Tibial nerve (tissue), 4 donors: ENCODE results near the gene CUL9. TPM values are rescaled to one million over a fixed set of nuclear protein-coding genes. Genes with fewer than 3 reads are reported as not detected.

Source experiments
- DNase-seq, 2 donors: peaks; one replicate each; pipeline ENCODE4 v3.0.0-alpha.2; 2019; ENCODE audit warnings: low spot score in 2 of 2
- H3K27ac ChIP-seq, 4 donors: fragments of 200-600 bp; sonication (generic) in 3 of 4; one replicate each; pipeline ENCODE4 v1.5.1; 2017 to 2019; ENCODE audit warnings: mild to moderate bottlenecking in 1 of 4
- H3K27me3 ChIP-seq, 2 donors: fragments of 200-600 bp; sonication (generic) in 1 of 2; one replicate each; pipeline versions ENCODE4 v1.5.1 to v1.6.0; 2017 to 2019
- H3K36me3 ChIP-seq, 3 donors: fragments of 200-600 bp; sonication (generic); one replicate each; pipeline ENCODE4 v1.5.1; 2018 to 2019
- H3K4me1 ChIP-seq, 4 donors: fragments of 200-600 bp; sonication (generic) in 3 of 4; one replicate each; pipeline ENCODE4 v1.5.1; 2017 to 2019
- H3K4me3 ChIP-seq, 4 donors: fragments of 200-600 bp; sonication (generic) in 3 of 4; one replicate each; pipeline ENCODE4 v1.5.1; 2017 to 2019; ENCODE audit warnings: mild to moderate bottlenecking in 1 of 4, moderate library complexity in 1 of 4
- H3K9me3 ChIP-seq, 4 donors: fragments of 200-600 bp; sonication (generic) in 3 of 4; one replicate each; pipeline ENCODE4 v1.5.1; 2017 to 2019
- EP300 ChIP-seq, 2 donors: sonication (generic); formaldehyde crosslinking; IDR thresholded peaks; one replicate each; pipeline ENCODE4 v1.6.1; 2017; ENCODE audit warnings: antibody characterized with exemption in 2 of 2, mild to moderate bottlenecking in 1 of 2
- POLR2A ChIP-seq, 2 donors: fragments of 450-650 bp; IDR thresholded peaks; one replicate each; pipeline ENCODE4 v1.6.1; 2017; ENCODE audit warnings: antibody characterized with exemption in 2 of 2, mild to moderate bottlenecking in 2 of 2, moderate library complexity in 2 of 2
- WGBS, 2 donors: methylation state at CpG; one replicate each; pipeline ENCODE4 v1.1.5; 2018; 5-methylcytosine and 5-hydroxymethylcytosine counted together
- total RNA-seq, 4 donors: library from RNA; depleted of rRNA; stranded (reverse); fragments of >200 nt; gene quantifications; one replicate each; pipeline ENCODE4 v1.1.0, GENCODE V29; 2016
- TF ChIP-seq, protein P1 (sequence below), 5 experiments: fragments of 200-600 bp in 3 of 5; fragments of 450-650 bp in 2 of 5; sonication (generic) in 3 of 5; IDR thresholded peaks; one replicate each; pipeline ENCODE4 v1.5.1; 2016 to 2019; ENCODE audit warnings: antibody characterized with exemption in 5 of 5, mild to moderate bottlenecking in 3 of 5, moderate library complexity in 2 of 5

CUL9 gene
- total RNA-seq, 4 donors from 2014 or later = 47.9 to 76.2 (median 49.3) TPM

GRCh38 chr6:43271103-43271815 is 89.3 kb downstream of the CUL9 start:
- Histone ChIP-seq H3K4me1 (peaks cover 0 to 39% (median 15%) of the 10 kb centered on the region in 4 donors), H3K4me3 (no peak overlapping the region), H3K9me3 (no peaks in the 10 kb centered on the region), H3K36me3 (no peaks in the 10 kb centered on the region), H3K27ac (peak overlapping the region in 1 of 4 donors; percentile 40), H3K27me3 (peaks cover 0 to 45% of the 10 kb centered on the region in 2 donors)
- no peak for DNase-seq
- TF ChIP-seq, protein P1, sequence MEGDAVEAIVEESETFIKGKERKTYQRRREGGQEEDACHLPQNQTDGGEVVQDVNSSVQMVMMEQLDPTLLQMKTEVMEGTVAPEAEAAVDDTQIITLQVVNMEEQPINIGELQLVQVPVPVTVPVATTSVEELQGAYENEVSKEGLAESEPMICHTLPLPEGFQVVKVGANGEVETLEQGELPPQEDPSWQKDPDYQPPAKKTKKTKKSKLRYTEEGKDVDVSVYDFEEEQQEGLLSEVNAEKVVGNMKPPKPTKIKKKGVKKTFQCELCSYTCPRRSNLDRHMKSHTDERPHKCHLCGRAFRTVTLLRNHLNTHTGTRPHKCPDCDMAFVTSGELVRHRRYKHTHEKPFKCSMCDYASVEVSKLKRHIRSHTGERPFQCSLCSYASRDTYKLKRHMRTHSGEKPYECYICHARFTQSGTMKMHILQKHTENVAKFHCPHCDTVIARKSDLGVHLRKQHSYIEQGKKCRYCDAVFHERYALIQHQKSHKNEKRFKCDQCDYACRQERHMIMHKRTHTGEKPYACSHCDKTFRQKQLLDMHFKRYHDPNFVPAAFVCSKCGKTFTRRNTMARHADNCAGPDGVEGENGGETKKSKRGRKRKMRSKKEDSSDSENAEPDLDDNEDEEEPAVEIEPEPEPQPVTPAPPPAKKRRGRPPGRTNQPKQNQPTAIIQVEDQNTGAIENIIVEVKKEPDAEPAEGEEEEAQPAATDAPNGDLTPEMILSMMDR (IDR thresholded peaks at IDR 0.05) = no peak
- no peak for TF ChIP-seq EP300 (IDR thresholded peaks at IDR 0.05)
- TF ChIP-seq POLR2A (IDR thresholded peaks at IDR 0.05) = no peak
- WGBS, 2 donors = 88 to 91% methylated on average over 8 of the region's 8 CpGs

- Histone ChIP-seq H3K9me3 (no peaks in the 10 kb centered on the region), H3K4me3 (no peak overlapping the region), H3K27ac (no peak overlapping the region), H3K4me1 (peaks cover 0 to 42% (median 18%) of the 10 kb centered on the region in 4 donors), H3K36me3 (no peaks in the 10 kb centered on the region), H3K27me3 (peaks cover 0 to 51% of the 10 kb centered on the region in 2 donors)
- no peak for DNase-seq
- TF ChIP-seq, protein P1 (IDR thresholded peaks at IDR 0.05) = no peak
- no peak for TF ChIP-seq POLR2A (IDR thresholded peaks at IDR 0.05)
- TF ChIP-seq EP300 (IDR thresholded peaks at IDR 0.05) = no peak
Observed at GRCh38 chr6:43271944-43272343, 89.9 kb downstream of the CUL9 start.

DNA sequence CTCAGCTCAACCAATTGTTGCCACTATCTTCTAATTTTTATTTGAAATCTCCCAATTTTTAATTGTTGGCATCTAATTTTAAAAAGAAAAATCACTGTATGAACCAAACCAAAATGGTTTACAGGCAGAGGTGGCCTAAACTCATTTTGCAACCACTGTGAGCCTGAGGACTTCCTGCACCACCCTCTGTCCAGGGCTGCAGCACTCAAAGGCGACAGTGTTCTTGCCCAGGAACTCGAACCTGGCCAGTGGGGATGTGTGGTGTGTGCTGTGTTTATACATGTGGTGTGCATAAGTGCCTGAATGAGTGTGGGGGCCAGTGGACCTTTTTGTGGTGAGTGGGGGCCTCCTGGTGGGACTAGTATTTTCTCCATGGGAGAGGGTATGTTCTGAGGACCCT is 91.7 kb downstream of the CUL9 start:
- TF ChIP-seq EP300 (IDR thresholded peaks at IDR 0.05) (no peak), POLR2A (IDR thresholded peaks at IDR 0.05) (no peak)
- TF ChIP-seq, protein P1 (IDR thresholded peaks at IDR 0.05) = no peak
- no peaks in the 10 kb centered on the region for H3K36me3 ChIP-seq
- 51 to 65% methylated on average over 2 of the region's 2 CpGs for WGBS, 2 donors

More for the DNA sequence above, 91.7 kb downstream of the CUL9 start:
- Histone ChIP-seq H3K9me3 (no peaks in the 10 kb centered on the region), H3K27me3 (peaks cover 0 to 58% of the 10 kb centered on the region in 2 donors), H3K27ac (no peak overlapping the region), H3K4me1 (peaks cover 0 to 36% (median 18%) of the 10 kb centered on the region in 4 donors), H3K4me3 (no peak overlapping the region)
- DNase-seq = no peak

Other genes with a start within 250 kb of the CUL9 start
- 1 to 10 TPM in 3 of 4 donors, not detected in 1; 2.0 to 3.1 (median 2.1) TPM for gene GNMT, start 221.4 kb upstream of the CUL9 start, total RNA-seq
- gene PEX6, start 203.0 kb upstream of the CUL9 start, total RNA-seq = 10 to 100 TPM; 20.3 to 32.8 (median 27.3) TPM
- gene PPP2R5D, start 197.6 kb upstream of the CUL9 start, total RNA-seq = 10 to 100 TPM; 25.8 to 54.6 (median 48.3) TPM
- 10 to 100 TPM; 41.8 to 91.6 (median 67.4) TPM for gene MEA1, start 168.2 kb upstream of the CUL9 start, total RNA-seq
- gene KLHDC3, start 167.9 kb upstream of the CUL9 start, total RNA-seq = 10 to 100 TPM; 74.1 to 98.3 (median 86.5) TPM
- 10 to 100 TPM; 39.1 to 96.3 (median 52.8) TPM for gene RRP36, start 160.6 kb upstream of the CUL9 start, total RNA-seq
- 10 to 100 TPM; 16.3 to 21.0 (median 17.9) TPM for gene CUL7, start 128.3 kb upstream of the CUL9 start, total RNA-seq
- gene MRPL2, start 122.8 kb upstream of the CUL9 start, total RNA-seq = 10 to 100 TPM in 2 of 4 donors, 1 to 10 TPM in 2; 8.4 to 17.3 (median 11.6) TPM
- 10 to 100 TPM; 21.6 to 32.9 (median 23.8) TPM for gene KLC4, start 122.6 kb upstream of the CUL9 start, total RNA-seq
- gene PTK7, start 105.9 kb upstream of the CUL9 start, total RNA-seq = 1 to 10 TPM; 1.5 to 5.5 (median 3.9) TPM
- 10 to 100 TPM; 28.4 to 49.8 (median 35.3) TPM for gene SRF, start 10.9 kb upstream of the CUL9 start, total RNA-seq
- gene DNPH1, start 47.3 kb downstream of the CUL9 start, total RNA-seq = 100 to 1,000 TPM in 2 of 4 donors, 10 to 100 TPM in 2; 61.8 to 114 (median 101) TPM
- not detected for gene TTBK1, start 61.3 kb downstream of the CUL9 start, total RNA-seq
- gene SLC22A7, start 116.1 kb downstream of the CUL9 start, total RNA-seq = not detected
- gene CRIP3, start 126.6 kb downstream of the CUL9 start, total RNA-seq = 10 to 100 TPM in 1 of 4 donors, 1 to 10 TPM in 2, not detected in 1; 5.2 to 12.7 (median 6.1) TPM
- 10 to 100 TPM; 18.4 to 26.4 (median 22.9) TPM for gene ZNF318, start 187.5 kb downstream of the CUL9 start, total RNA-seq
- gene ABCC10, start 245.3 kb downstream of the CUL9 start, total RNA-seq = 10 to 100 TPM; 14.9 to 35.9 (median 27.1) TPM